Endodermal cell (in vitro differentiated cells): ENCODE data around the gene HYLS1. TPM values are rescaled to one million over a fixed set of nuclear protein-coding genes. Genes with fewer than 3 reads are reported as not detected.

Experiments
- DNase-seq: peaks from one replicate; pipeline ENCODE4 v3.0.0-alpha.2; 2017
- H3K27ac ChIP-seq: 2 replicates; pipeline ENCODE4 v1.5.1; 2013; ENCODE audit warnings: mild to moderate bottlenecking, low read depth, low read length, moderate library complexity
- H3K27me3 ChIP-seq: 2 replicates; pipeline ENCODE4 v1.6.1; 2013; ENCODE audit warnings: mild to moderate bottlenecking, low read length, moderate library complexity; ENCODE audit not compliant: insufficient read depth, control insufficient read depth, poor library complexity, severe bottlenecking
- H3K36me3 ChIP-seq: 2 replicates; pipeline ENCODE4 v1.7.0; 2013; ENCODE audit warnings: mild to moderate bottlenecking, low read length, moderate library complexity; ENCODE audit not compliant: control insufficient read depth, insufficient read depth
- H3K4me1 ChIP-seq: one replicate; pipeline ENCODE4 v1.7.0; 2013; ENCODE audit warnings: low read length; ENCODE audit not compliant: control insufficient read depth, insufficient read depth
- H3K4me3 ChIP-seq: 2 replicates; pipeline ENCODE4 v1.5.1; 2013; ENCODE audit warnings: mild to moderate bottlenecking, low read length, moderate library complexity
- H3K9ac ChIP-seq: 2 replicates; pipeline ENCODE4 v1.6.1; 2013; ENCODE audit warnings: mild to moderate bottlenecking, low read length, moderate library complexity; ENCODE audit not compliant: poor library complexity, severe bottlenecking; ENCODE audit errors: extremely low read depth
- H3K9me3 ChIP-seq: 2 replicates; pipeline ENCODE4 v1.6.1; 2013; ENCODE audit warnings: mild to moderate bottlenecking, low read length, moderate library complexity; ENCODE audit not compliant: control insufficient read depth
- H3K27ac Mint-ChIP-seq: 2 replicates; pipeline ENCODE4 v1.8.0; 2020; ENCODE audit warnings: mixed read lengths
- H3K27me3 Mint-ChIP-seq: 2 replicates; pipeline ENCODE4 v1.8.0; 2021; ENCODE audit warnings: mild to moderate bottlenecking, mixed read lengths; ENCODE audit not compliant: insufficient read depth
- H3K36me3 Mint-ChIP-seq: 2 replicates; pipeline ENCODE4 v1.8.0; 2020; ENCODE audit warnings: low read depth, mixed read lengths
- H3K4me1 Mint-ChIP-seq: 2 replicates; pipeline ENCODE4 v1.8.0; 2020; ENCODE audit warnings: mixed read lengths
- H3K4me3 Mint-ChIP-seq: 2 replicates; pipeline ENCODE4 v1.8.0; 2020; ENCODE audit warnings: mild to moderate bottlenecking, moderate library complexity, mixed read lengths
- H3K9me3 Mint-ChIP-seq: 2 replicates; pipeline ENCODE4 v1.8.0; 2020; ENCODE audit warnings: mild to moderate bottlenecking, mixed read lengths
- CTCF ChIP-seq: fragments of 200-600 bp; sonication (generic); conservative IDR thresholded peaks from 2 replicates; pipeline ENCODE4 v1.5.0; 2021; ENCODE audit warnings: antibody characterized with exemption, mild to moderate bottlenecking
- WGBS, 2 experiments: methylation state at CpG; one replicate each; pipeline versions ENCODE4 v1.1.5 to v1.1.7; 2013; ENCODE audit warnings: missing lambda C conversion rate in 2 of 2, mixed read lengths in 1 of 2; ENCODE audit not compliant: insufficient coverage in 1 of 2, insufficient read length in 1 of 2; 5-methylcytosine and 5-hydroxymethylcytosine counted together
- total RNA-seq, 2 donors: library from RNA; stranded (reverse); fragmentation: NEBNext Ultra II Directional in 1 of 2; extraction: Animal tissue kit (Norgen Biotek cat#: 25700) in 1 of 2; gene quantifications; 2 replicates in 1 of 2; 3 replicates in 1 of 2; pipeline ENCODE4 v1.2.1, GENCODE V29; 2021

The HYLS1 gene
- total RNA-seq, 2 donors from 2014 or later = 6.6 to 7.7 TPM

GRCh38 chr11:125923633-125924032 is 36.2 kb downstream of the HYLS1 start:
- TF ChIP-seq CTCF = no peak
- no peaks in the 10 kb centered on the region for H3K36me3 ChIP-seq
- Mint-ChIP-seq H3K27ac (no peak overlapping the region), H3K9me3 (no peaks in the 10 kb centered on the region), H3K4me1 (peaks cover 12% of the 10 kb centered on the region), H3K27me3 (peaks cover 2% of the 10 kb centered on the region), H3K4me3 (no peak overlapping the region), H3K36me3 (no peaks in the 10 kb centered on the region)
- no peak overlapping the region for H3K9ac ChIP-seq
- no peak overlapping the region for H3K27ac ChIP-seq
- H3K4me3 ChIP-seq = no peak overlapping the region
- H3K27me3 ChIP-seq = peaks cover 25% of the 10 kb centered on the region
- DNase-seq = no peak
- peaks cover 2% of the 10 kb centered on the region for H3K4me1 ChIP-seq
- WGBS, 2 experiments = 91 to 93% methylated on average over 7 to 8 of the region's 8 CpGs
- H3K9me3 ChIP-seq = no peaks in the 10 kb centered on the region

- peaks cover 2% of the 10 kb centered on the region for H3K4me1 ChIP-seq
- no peak for TF ChIP-seq CTCF
- H3K9me3 Mint-ChIP-seq = no peaks in the 10 kb centered on the region
- DNase-seq = no peak
- no peak overlapping the region for H3K27ac ChIP-seq
- H3K4me3 Mint-ChIP-seq = no peak overlapping the region
- H3K36me3 ChIP-seq = no peaks in the 10 kb centered on the region
- H3K27me3 ChIP-seq = peaks cover 23% of the 10 kb centered on the region
- no peak overlapping the region for H3K4me3 ChIP-seq
- 91 to 97% methylated on average over 8 to 9 of the region's 9 CpGs for WGBS, 2 experiments
- H3K9ac ChIP-seq = no peak overlapping the region
- peaks cover 12% of the 10 kb centered on the region for H3K4me1 Mint-ChIP-seq
- H3K27ac Mint-ChIP-seq = no peak overlapping the region
- peaks cover 2% of the 10 kb centered on the region for H3K27me3 Mint-ChIP-seq
- H3K9me3 ChIP-seq = no peaks in the 10 kb centered on the region
- no peaks in the 10 kb centered on the region for H3K36me3 Mint-ChIP-seq
These were observed 37.0 kb downstream of the HYLS1 start for GRCh38 chr11:125924384-125925007.

- Histone ChIP-seq H3K27me3 (peaks cover 21% of the 10 kb centered on the region), H3K4me3 (no peak overlapping the region), H3K36me3 (no peaks in the 10 kb centered on the region), H3K9me3 (no peaks in the 10 kb centered on the region), H3K4me1 (peaks cover 2% of the 10 kb centered on the region), H3K9ac (no peak overlapping the region), H3K27ac (no peak overlapping the region)
- no peaks in the 10 kb centered on the region for H3K9me3 Mint-ChIP-seq
- peak overlapping the region; percentile 5 for H3K27ac Mint-ChIP-seq
- H3K27me3 Mint-ChIP-seq = peaks cover 5% of the 10 kb centered on the region
- TF ChIP-seq CTCF = no peak
- H3K36me3 Mint-ChIP-seq = no peaks in the 10 kb centered on the region
- peaks cover 12% of the 10 kb centered on the region for H3K4me1 Mint-ChIP-seq
- no peak overlapping the region for H3K4me3 Mint-ChIP-seq
- DNase-seq = peak; percentile 65
- 77 to 79% methylated on average over 6 of the region's 6 CpGs for WGBS, 2 experiments
These were observed 37.8 kb downstream of the HYLS1 start for GRCh38 chr11:125925247-125925740.
